GM18907 (cell line): ENCODE results near the gene NEK10.

Source experiments
- ATAC-seq: cut with Tn5 transposase; IDR thresholded peaks from one replicate; pipeline ENCODE4 v1.9.1; 2021; ENCODE audit warnings: mild to moderate bottlenecking, moderate library complexity; ENCODE audit not compliant: unreplicated experiment

Gene NEK10

DNA sequence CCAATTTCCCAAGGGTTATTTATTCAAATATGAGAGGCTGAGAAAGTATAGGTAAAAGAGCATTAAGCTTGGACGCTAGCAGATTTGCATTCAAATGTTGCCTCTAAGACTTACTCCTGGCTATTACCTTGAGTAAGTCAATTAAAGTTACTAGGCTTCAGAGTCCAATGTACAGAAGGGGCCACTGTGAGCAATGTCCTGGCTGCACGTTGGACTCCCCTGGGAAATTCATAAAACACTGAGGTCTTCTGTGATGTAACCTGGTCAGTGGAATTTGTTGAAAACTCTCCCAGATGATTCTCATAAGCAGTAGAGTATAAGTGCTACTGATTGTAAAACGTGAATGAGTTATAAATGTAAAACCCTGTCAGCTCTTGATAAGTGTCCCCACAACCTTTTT is 295.3 kb downstream of the NEK10 start:
- ATAC-seq = no peak

DNA sequence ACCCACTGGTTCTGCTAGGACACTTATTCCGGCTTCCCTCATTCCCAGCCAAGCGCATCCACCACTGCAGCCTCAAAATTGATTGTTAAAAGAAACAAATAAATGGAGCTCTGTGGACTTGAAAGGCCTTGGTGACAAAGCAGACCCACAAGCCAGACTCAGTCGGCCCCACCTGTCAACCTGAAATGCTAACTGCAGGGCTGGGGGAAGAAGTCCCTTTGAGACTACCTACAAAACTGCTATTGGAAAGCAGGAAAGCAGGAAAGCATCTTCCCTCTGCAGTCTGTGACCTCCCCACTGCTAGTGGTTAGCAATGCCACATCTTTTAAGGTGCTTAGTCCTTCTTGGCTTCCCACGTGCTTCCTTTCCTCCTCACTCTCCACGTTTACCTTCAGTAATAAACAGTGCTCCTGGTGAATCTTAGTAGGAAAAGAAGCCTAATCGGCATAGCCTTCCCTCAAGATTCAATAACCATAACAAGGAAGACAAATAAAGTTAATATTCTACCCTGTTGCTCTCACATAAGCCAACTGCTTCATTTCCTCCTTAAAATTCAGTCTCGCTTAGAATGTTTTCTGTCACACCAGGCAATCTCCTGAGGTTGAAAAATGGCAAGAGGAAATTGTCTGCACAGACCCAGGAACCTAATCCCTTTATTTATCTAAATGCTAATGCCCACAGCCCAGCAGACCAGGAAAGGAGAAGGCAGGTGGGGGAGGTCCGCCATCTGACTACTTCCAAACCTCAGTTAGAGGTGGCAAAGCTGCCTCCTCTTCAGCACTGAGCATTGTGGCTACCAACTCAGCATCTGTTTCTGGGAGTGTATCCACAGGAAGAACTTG is 296.2 kb downstream of the NEK10 start:
- ATAC-seq = no peak

DNA sequence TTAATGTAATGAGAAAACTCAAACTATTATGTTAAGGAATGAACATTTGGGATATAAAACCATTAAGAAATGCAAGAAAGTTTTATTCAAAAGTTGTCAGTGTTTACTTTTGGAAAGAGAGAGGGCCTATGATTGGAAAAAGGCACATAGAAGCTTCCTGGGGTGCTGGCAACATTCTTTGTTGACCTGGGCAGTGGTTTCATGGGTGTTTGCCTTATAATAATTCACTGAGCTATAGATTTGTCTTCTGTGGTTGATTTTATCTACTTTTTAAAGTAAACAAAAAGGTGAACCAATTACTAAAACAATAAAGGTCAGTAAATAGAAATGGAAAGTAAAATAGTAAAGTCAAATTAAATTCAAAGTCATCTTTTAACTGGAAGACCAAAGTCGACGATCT is 308.8 kb downstream of the NEK10 start:
- no peak for ATAC-seq
